Measurements from ENCODE around the gene HCFC1R1. TPM values are rescaled to one million over a fixed set of nuclear protein-coding genes. Genes with fewer than 3 reads are reported as not detected.

The HCFC1R1 gene
- total RNA-seq, 1 experiment from 2014 or later: 61.3 TPM

DNA sequence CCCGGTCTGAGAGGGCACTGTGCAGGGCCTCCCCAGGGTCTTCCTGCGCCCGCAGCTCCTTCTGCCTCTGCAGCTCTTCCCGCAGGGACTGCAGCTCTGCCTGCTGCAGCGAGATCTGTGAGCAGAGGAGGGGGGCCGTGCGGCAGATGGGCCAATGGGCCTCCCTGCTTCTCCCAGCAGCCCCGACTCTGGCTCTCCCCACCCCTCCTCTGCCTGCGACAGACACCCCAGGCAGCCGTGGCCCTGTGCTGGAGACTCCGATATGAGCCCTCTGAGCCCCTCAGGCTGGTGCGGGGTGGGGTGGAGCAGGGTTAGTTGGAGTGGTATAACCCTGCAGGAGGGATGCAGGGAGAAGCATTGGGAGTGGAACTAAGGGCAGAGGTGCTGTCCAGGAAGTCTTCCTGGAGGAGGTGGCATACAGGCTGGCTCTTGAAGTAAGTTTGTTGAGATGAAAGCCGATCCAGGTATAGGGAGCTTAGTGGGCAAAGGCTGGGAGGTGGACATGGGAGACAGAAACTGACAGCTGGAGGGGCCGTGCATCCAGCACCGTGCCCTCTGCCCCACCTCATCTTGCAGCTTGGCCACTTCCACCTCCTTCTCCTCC lies 5.1 kb upstream of the HCFC1R1 start:
- no peak overlapping the region for H2BK15ac ChIP-seq (ENCODE audit: low read depth, low read length)
- H2AK5ac ChIP-seq (ENCODE audit: insufficient read length, low read length): no peak overlapping the region
- no peak overlapping the region for H3T11ph ChIP-seq (ENCODE audit: low read length)
- no CpG with 5 or more reads among the region's 15 CpGs for WGBS (ENCODE audit: extremely low coverage, insufficient read length, low lambda C conversion rate)
- no peak overlapping the region for H4K5ac ChIP-seq (ENCODE audit: insufficient read length, low read depth, low read length)
- H4K20me1 ChIP-seq (ENCODE audit: control insufficient read depth, insufficient read depth, insufficient read length): peaks cover 3% of the 10 kb centered on the region
- no peak for TF ChIP-seq CTCF (conservative IDR thresholded peaks at IDR 0.05)
- H3K23me2 ChIP-seq (ENCODE audit: insufficient read length, low read depth, low read length, poor library complexity, severe bottlenecking): no peaks in the 10 kb centered on the region
- H2BK5ac ChIP-seq (ENCODE audit: insufficient read length, low read length): no peak overlapping the region
- H3K27ac Mint-ChIP-seq: no peak overlapping the region
- no peak overlapping the region for H3K9ac ChIP-seq (ENCODE audit: extremely low read depth, insufficient read length, low read length)
- no peak overlapping the region for H2BK20ac ChIP-seq (ENCODE audit: low read depth, low read length, poor library complexity, severe bottlenecking)
- H3K56ac ChIP-seq (ENCODE audit: insufficient read length, low read depth, low read length): no peak overlapping the region
- H3K4me2 ChIP-seq (ENCODE audit: insufficient read depth, insufficient read length, low read length): no peak overlapping the region
- H3K18ac ChIP-seq (ENCODE audit: insufficient read length, low read depth, low read length): no peak overlapping the region
- no peaks in the 10 kb centered on the region for H3K79me1 ChIP-seq (ENCODE audit: insufficient read depth, low read depth, low read length, poor library complexity, severe bottlenecking)
- no peak overlapping the region for H2AFZ ChIP-seq (ENCODE audit: low read length)
- no peak overlapping the region for H3K14ac ChIP-seq (ENCODE audit: insufficient read depth, low read length)
- no peaks in the 10 kb centered on the region for H3K4me1 ChIP-seq (ENCODE audit: insufficient read depth, low read length)
- H3K9me3 ChIP-seq (ENCODE audit: control insufficient read depth, low read depth, low read length): no peaks in the 10 kb centered on the region
- DNase-seq: no peak
- peaks cover 13% of the 10 kb centered on the region for H3K27me3 Mint-ChIP-seq (ENCODE audit: low read depth)
- no peaks in the 10 kb centered on the region for H3K79me2 ChIP-seq (ENCODE audit: insufficient read depth, low read length)
- H2BK12ac ChIP-seq (ENCODE audit: insufficient read length, low read depth, low read length): no peak overlapping the region
- no peak overlapping the region for H4K91ac ChIP-seq (ENCODE audit: insufficient read length, low read depth, low read length)
- no peak overlapping the region for H4K8ac ChIP-seq (replicated peaks; ENCODE audit: insufficient read length, low read depth, low read length)
- H3K36me3 Mint-ChIP-seq (ENCODE audit: insufficient read depth in 1 of 3, low read depth in 3 of 3): peaks cover 13 to 38% (median 34%) of the 10 kb centered on the region in 3 experiments
- H3K4ac ChIP-seq (ENCODE audit: low read depth, low read length): no peak overlapping the region
- no peak overlapping the region for H3K27ac ChIP-seq (ENCODE audit: insufficient read length, low read depth, low read length)
- H3K27me3 ChIP-seq (ENCODE audit: insufficient read depth, low read length): no peaks in the 10 kb centered on the region
- no peak overlapping the region for H2BK120ac ChIP-seq (ENCODE audit: low read depth, low read length, poor library complexity, severe bottlenecking)
- peak overlapping the region in 1 of 2 experiments; percentile 55; a peak in 2 of 5 replicates for H3K4me3 Mint-ChIP-seq
- H3K4me1 Mint-ChIP-seq: peaks cover 14 to 39% of the 10 kb centered on the region in 2 experiments
- H3K9me3 Mint-ChIP-seq: no peaks in the 10 kb centered on the region
- H3K23ac ChIP-seq (ENCODE audit: insufficient read length, low read depth, low read length): no peak overlapping the region

All from H9 (cell line).